HuH-7 (cell line): ENCODE data around the gene UBALD2.
"Not testable (repeated sequence)": the region's sequence is repeated elsewhere in the genome, so short reads cannot be mapped to it uniquely, and the experiment has no call there.

Source experiments
- DNase-seq: peaks from one replicate; pipeline ENCODE4 v3.0.0; 2011; ENCODE audit warnings: low spot score

The UBALD2 gene

DNA sequence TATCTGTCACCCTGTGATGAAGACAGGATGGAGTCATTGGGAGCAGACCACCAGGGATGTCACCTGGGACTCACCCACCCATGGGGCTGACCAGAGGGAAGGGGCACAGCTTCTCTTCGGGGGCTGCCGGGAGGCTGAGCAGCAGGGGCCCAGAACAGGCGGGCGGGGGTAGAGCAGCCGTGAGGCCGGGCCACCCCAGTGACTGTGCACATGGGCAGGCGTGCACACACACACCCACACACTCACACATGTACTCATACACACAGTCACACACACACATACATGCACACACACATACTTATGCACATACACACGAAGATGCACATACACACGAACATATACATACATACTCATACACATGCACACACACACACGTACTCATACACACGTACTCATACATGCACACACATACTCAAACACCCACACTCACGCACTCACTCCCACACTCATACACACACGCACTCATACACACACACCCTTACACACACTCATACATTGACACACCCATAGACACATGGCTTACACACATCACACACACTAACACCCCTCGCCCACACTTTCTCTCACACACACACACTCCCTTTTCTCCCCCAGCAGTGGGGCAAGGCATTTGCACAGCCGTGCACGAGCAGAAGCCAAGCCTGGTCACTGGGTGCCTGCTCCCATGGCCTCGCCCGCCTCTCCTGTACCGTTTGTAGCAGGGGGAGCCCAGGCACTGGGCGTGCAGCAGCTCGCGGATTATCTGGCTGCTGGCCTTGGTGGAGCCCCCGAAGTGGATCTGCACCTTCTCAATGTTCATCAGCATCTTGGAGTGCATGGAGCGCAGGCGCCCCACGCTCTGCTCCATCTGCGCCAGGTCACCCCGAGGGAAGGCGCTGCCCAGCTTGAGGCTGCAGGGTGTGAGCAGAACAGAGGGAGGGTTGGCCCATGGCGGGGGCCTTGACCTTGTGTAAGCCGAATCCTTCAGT, 12.4 kb downstream of the UBALD2 start:
- no peak for DNase-seq

DNA sequence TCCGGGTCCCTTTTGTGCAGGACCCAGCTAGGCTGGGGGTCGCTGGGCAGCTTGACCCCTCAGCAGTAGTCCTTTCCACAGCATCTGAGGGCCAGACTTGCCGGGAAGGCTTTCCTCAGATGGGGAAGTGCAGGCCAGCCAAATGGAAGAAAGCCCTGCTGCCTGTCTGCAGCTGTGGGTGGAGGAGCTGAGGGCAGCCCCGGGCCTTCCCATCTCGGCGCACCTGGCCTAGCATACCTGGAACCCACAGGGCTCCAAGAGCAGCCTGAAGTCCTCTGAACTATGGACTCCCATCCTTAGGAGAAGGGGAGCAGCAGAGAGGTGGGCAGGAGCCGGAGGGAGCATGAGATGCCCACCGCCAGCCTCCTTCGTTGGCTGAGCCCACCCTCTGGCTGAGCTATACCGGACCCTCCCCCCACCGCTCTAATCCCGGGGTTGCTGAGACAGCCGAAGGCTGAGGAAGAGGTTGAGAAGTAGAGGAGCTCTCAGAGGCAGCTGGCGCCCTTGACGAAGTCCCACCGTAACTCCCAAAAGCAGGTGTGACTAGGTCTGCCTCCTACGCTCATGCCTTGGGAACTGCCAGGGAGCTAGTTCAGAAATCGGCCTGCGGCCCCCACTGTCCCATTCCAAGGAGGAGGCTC, 13.2 kb downstream of the UBALD2 start:
- DNase-seq: no peak

DNA sequence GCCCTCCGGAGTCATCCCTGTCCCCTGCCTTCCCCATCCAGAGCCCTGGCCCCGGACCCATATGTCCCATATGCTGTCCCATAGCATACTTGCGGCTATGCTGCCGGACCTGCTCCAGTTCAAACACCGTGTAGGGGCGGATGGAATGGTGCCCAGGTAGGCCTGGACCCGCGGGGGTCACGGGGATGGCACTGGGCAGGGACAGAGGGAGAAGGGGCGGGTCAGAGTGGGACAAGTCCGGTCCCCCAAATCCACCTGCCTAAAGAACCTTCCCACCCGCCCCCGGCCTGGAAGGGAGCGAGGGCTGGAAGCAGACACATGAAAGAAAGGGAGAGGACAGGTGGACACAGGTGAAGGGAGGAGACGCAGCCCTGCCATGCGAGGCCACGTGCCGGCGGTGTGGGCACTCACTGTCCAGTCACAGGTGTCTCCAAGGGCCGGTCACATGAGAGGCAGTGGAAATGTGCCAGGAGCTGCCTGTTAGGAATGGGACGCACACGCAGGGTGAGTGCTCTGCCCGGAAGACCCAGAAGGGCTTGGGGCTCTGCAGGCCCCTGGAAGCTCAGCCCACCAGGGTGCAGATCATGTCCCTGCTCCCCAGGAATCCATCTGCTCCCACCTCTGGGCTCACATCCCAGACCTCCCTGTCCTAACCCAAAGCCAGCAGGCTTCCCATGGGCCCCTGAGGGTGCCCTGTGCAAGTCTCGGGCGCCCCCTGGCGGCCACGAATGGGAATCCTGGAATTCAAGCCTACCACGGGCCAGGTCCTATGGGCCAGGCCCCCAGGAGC, 14.0 kb downstream of the UBALD2 start:
- DNase-seq: peak; percentile 98

DNA sequence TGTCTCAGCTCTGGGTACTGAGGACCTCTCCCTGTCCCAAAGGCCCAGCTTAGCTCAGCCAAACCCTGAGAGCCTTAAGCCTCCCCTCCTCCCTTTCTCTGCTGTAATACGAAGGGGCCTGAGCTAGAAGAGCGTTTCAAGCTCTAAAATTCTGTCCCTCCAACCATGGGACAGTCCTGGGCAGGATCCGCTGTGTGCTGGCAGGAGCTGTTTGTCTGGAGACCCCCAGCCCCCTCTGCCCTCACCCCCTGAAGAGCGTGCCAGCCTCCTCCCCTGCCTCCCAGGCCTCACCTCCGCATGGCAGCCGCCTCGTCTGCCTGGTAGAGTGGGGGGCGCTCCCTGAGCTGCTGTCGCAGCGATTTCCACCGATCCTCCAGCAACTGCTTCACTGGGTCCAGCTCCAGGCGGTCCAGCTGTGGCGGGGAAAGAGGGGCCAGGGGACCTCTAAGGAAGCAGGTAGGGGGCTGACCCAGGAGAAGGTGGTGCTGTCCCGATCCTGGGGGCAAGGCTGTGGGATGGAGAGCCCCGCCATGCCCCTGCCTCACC, 14.7 kb downstream of the UBALD2 start:
- DNase-seq: no peak

DNA sequence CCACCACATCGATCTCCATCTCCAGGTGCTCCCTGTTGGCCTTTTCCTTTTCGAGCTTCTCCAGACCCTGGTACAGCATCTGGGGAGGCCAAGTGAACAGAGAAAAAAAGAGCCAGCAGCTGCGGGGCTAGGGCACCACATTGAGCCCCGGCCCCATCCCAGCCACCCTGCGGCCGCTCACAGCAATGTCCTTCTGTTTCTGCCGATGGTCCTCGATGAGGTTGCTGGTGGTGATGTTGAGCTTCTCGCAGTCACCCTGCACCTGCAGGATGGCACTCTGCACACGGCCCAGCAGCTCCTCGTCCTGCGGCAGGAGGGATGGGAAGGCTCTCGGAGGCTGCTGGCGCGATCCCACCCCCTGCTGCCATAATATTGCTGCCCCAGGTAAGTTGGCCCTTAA, 15.5 kb downstream of the UBALD2 start:
- DNase-seq: no peak

DNA sequence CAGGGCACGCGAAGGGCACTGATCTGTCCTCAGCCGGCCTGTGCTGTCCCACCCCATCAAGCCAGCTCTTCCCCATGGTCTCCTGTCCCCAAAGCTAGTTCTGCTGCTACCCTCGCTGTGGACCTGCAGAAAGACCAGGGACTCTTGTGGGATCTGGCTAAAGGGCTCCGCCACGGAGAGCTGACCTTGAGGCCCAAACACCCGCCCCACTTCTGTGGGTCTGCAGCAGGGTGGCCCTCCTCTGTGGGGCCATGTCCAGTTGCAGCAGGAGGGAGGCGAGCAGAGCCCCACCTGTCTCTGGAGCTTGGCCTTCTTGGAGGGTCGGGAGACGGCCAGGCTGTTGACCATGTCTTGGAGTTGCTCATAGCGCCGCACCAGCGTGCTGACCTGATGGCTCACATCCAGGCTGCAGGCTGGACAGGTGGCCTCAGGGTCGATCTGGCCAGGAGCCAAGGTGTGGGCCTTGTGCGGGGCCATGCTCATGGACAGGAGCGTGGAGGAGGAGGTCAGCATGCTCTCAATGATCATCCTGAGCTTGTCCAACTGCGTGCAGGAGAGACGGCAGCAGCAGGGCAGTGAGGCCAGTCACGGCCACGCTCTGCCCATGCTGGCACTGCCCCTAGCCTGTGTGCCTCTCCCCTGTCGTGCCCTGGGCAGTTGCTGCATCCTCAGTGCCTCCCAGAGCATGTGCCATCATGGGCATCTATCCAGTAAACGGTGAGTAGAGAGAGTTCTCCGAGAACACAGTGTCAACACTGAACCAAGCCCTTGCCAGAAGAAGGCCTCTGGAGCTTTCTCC, 16.6 kb downstream of the UBALD2 start:
- no peak for DNase-seq

DNA sequence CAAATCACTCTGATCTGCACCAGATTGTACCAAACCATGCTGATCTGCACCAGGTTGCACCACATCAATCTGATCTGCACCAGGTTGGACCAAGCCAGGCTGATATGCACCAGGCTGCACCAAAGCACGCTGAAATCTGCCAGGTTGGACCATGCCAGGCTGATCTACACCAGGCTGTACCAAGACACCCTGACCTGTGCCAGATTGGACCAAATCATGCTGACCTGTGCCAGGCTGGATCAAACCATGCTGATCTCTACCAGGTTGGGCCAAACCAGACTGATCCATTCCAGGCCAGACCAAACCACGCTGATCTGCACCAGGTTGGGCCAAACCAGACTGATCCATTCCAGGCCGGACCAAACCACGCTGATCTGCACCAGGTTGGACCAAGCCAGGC, 27.4 kb downstream of the UBALD2 start:
- no peak for DNase-seq

DNA sequence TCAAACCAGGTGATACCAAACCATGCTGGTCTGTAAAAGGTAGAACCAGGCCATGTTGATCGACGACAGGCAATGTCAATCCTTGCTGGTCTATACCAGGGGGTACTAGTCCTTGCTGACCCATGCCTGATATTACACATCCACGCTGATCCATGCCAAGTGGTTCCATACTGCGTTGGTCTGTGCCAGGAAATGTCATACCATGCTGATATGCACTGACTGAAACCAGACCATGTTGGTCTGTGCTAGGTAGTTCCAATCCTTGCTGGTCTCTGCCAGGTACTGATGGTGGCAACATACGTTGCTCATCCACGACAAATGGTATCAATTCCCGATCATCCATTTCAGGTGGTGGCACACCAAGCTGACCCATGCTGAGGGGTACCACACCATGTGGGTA, 28.0 kb downstream of the UBALD2 start:
- DNase-seq: no peak

DNA sequence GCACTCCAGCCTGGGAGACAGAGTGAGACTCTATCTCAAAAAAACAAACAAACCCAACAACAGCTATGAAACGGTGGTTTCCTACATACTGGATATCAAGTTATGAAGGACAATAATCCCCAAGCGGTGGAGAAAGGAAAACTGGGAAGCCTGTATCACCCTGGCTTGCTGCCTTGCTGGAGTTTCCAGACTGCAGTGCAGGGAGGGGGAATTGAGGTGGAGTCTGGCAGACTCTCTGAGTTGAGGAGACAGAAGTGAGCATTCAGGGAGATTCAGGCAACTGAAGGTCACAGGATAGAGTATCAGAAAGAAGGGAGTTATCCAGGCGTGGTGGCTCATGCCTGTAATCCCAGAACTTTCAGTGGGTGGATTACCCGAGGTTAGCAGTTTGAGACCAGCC, 31.0 kb downstream of the UBALD2 start:
- no peak for DNase-seq

DNA sequence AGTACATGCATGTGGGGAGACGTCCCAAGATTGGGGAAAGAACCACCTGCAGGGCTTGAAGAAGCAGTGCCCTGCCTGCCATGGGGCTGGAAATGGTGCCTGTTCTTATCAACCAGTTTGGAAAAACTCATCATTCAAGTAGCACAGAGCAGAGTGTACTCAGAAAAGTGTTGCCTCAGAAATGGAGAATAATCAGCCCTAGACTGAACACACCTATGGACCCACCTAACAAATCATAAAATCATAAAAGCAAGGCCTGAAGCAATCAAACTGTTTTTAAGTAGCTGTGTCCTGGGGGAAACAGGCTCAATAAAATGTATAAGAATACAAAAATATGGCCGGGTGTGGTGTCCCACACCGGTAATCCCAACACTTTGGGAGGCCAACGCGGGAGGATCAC, 31.7 kb downstream of the UBALD2 start:
- DNase-seq: no peak

DNA sequence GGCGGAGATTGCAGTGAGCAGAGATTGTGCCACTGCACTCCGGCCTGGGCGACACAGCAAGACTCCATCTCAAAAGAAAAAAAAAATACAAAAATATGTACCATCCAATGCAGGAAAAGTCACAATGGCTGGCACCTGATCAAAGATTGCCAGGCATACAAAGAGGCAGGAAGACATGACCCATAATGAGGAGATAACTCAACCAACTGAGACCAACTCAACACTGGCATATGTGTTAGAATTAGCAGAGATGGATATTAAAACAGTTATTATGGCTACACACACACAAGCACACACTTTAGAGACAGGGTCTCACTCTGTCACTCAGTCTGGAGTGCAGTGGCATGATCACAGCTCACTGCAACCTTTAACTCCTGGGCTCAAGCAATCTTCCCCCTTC, 32.3 kb downstream of the UBALD2 start:
- no peak for DNase-seq

DNA sequence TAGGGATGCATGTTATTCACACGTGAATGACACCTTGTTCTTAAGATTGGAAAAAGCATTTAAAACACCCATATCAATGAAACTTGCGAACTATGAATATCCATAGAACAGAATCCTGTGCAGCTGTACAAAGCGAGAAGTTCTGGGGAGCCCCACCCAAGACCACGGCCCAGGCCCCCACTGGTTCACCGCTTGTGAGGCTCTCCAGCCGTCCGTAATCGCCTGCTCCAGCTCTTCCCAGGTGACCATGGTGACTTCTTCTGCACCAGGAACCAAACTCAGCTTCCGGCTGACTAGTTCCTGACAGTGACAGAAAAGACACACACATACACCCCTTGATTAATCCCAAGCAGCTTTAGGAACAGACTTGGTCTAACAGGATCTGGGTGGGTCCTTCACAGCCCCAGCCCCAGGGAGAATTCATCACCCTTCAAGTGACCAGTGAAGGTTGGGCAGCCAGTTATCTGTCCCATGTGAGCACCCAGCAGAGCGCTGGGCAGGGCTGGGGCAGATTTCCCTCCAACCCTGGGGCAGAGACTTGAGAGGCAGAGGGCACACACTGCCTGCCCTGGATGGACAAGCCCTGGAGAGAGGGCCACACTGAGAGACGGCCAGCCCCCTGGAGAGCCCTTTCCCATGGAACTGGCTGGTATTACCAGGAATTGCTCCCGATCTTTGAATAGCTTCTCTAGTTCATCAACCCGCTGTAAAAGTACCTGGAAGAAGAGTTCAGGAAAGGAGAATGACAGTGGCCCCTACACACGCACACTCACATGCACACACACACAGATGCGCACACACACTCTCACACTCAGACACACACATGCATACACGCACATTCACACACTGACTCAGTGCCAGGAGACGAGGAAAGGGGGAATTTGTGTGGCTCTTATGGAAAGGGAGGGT, 39.3 kb downstream of the UBALD2 start:
- no peak for DNase-seq

DNA sequence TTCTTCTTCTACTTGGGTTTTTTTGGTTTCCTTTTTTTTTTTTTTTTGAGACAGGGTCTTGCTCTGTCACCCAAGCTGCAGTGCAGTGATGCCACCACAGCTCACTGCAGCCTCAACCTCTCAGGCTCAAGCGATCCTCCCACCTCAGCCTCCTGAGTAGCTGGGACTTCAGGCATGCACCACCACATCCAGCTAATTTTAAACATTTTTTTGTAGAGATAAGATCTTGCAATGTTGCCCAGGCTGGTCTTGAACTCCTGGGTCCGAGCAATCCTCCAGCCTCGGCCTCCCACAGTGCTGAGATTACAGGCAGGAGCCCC, 39.9 kb downstream of the UBALD2 start:
- not testable (repeated sequence) for DNase-seq

DNA sequence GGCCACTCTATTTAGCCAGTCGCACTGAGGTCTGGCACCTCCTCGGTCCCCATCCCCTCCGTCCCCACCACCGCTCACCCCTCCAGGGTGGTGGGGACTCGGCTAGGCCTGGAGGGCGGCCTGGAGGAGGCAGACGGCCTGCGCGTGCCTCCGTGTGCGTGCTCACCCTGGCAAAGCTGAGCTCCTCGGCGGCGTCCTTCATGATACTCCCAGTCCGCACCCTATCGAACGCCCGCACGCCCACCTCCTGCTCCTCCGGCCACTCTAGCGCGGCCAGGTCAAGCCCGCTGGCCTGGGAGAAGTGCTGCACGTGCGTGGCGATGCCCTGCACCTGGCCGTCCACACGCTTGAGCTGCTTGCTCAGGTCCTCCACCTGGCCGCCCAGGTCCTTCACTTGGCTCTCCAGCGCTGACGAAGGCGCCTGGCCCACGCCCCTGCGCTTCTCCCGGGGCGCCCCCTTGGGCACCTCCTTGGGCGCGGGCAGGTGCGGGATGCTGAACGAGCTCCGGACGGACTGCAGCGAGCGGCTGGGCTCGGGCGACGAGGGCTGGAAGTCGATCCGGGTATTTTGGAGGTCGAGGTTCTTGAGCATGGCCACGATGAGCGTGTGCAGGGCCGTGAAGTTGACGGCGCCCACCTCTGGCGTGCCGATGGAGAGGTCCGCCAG, 42.3 kb downstream of the UBALD2 start:
- DNase-seq: no peak

DNA sequence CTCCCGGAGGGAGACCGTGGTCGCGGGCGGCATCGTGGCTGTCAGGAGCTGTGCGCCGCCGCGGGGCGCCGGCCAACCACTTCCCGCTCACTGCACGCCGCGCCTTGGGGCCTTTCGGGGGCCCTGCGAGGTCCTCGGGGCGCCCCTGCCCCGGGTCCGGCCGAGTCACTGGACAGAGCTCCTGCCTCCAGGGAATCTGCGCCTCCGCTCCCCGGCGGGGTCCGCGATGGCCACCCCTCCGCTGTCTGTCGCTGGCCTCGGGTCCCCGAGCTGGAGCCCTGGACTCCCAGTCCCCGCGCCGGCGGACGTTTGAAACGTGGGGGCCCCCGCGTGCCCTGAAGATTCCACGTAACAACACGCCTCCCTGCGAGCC, 42.8 kb downstream of the UBALD2 start, which contains the start of gene QRICH2:
Gene QRICH2, minus strand, starts transcription at position 311 of the 373 bp plus-strand sequence. Its CDS starts 278 bp downstream, at position 33.
- no peak for DNase-seq

DNA sequence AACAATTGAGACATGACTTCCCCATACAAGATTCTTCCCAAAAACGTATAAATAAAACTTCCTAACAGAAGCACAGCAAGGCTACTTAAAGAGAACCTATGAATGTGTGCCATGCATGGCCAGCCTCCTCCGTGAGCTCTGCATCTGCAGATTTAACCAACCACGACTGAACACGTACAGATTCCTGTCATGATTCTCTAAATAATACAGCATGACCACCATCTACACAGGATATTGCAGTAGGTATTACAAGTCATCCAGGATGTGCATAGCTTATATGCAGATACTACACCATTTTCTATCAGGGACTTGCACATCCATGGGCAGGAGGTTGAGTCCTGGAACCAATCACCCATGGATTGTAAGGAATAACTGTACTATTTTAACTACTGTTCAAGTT, 44.3 kb downstream of the UBALD2 start:
- DNase-seq: no peak

DNA sequence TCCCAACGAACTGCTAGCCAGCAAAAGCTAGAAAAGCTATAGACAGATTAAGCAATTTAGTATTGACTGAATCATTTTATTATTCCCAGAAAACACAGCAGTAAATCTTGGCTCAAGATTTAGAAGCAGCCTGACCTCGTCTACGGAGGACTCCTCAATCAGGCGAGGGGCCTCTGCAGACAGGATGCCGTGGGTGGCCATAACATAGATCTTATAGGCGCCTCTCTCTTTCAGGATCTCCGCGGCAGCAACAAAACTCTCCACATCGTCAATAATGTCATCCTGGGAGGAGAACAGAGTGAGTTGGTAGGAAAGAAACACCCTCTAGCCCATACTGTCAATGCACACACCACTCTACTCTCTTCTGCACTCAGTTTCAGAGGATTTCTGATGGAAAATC, 47.6 kb downstream of the UBALD2 start:
- DNase-seq: no peak

DNA sequence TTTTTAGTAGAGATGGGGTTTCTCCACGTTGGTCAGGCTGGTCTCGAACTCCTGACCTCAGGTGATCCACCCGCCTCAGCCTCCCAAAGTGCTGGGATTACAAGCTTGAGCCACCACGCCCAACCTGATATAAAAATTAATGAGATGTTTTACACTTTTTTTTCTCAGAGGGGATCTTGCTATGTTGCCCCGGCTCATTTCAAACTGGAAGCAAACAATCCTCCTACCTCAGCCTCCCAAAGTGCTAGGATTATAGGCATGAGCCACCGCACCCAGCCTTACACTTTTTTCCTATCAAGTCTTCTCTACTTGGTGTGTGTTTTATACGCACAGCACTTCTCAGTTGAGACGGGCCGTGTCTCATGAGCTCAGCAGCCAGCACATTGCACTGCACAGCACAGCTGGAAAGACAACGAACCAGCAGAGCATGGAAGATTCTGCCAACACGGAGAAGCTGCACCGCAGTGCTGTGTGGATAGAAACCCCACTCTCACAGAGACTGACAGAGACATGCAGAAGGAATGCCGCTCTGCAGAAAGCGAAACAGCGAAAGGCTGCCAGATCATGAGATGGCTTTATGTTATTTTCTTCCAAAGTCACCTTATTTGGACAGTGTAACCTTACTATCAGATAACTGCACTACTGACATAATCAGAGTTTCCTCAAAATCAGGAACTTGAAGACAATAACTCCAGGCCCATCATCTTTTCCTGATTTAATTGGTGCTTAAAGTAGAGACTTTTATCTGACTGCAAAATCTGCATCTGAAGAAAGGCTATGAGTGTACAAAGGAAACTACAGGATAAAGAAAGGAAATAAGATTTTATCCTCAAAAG, 49.5 kb downstream of the UBALD2 start:
- no peak for DNase-seq

DNA sequence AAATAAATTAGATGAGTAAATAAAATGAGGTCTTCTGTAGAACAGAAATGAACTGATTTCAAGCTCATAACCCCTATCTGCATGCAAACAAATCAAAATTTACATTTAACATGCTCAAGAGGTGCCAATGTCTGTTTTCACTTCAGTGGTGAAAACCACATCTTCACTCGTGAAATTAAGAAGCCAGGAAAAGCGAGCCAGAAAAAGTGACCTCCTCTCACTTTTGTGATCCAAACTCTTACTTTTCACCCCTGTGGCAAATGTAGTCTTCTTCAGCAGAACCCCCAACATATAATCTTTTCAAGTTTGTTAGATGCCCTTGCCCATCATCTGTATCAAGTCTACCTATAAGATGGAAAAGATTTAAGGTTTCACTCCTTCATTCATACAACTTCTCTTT, 52.4 kb downstream of the UBALD2 start:
- DNase-seq: no peak
